ENCODE results near the gene SAMD14. TPM values are rescaled to one million over a fixed set of nuclear protein-coding genes. Genes with fewer than 3 reads are reported as not detected.

SAMD14 gene
- total and polyA plus RNA-seq, 10 of the 15 experiments (the other 5 are each of a cell fraction or from before 2014, with no cell fraction given): 0.06 to 1.7 (median 0.25) TPM; not detected in 3

DNA sequence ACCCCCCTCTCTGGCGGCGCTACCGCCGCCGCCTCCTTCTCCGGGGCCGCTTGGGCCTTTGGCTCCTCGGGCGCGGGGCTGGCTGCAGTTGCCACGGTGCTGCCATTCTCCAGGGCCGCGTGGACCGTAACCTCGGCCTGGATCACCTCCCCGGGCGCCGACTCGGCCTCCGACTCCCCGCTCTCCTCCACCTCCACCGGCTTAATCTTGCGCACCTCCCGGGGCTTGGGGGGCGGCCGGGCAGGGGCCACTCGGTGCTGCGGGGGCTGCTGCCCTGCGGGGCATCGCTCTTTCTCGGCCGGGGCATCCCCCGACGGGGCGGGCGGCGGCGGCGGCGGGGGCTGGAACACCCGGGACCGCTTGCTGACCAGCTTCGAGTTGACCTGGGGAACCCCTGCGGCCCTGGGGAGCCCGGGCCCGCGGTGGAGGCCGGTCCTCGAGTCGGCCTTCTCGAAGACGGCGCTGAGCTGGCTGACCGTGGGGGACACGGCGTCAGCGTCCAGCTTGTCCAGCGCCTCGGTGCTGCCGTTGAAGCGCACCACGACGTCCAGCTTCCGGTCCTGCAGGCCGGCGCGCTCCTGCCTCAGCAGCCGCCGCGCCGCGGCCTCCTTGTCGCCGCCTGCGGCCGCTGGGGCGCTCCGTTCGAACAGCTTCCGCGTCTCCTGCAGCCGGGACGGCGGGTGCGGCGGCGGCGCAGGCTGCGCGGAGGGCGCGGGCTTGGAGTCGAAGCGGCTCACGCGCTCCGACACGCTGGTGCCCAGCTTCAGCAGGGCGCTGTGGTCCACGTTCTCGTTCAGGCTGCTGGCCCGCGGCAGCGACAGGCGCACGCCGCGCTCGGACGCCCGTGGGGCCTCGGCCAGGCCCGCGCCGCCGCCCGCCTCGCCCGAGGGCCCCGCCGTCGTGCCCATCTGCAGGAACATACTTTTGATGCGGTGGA lies 19.7 kb upstream of the SAMD14 start:
- SMC1A ChIA-PET (ENCODE audit: uncharacterized antibody, unreplicated experiment): interaction anchor here (1.0 to 3.6 kb wide), 4 partner anchors 12 to 55 kb away, joined by 3 to 31 read pairs (median 4); no protein-coding TSS in a partner anchor
- CTCF ChIA-PET: interaction anchor here (1.2 to 9.3 kb wide), 3 partner anchors 12 to 55 kb away, joined by 4 to 99 read pairs (median 15); no protein-coding TSS in a partner anchor
- Histone ChIP-seq H3K4me3 (peak overlapping the region; percentile 95), H3K9me3 (replicated peaks; ENCODE audit: control insufficient read depth, insufficient read depth, low read length) (no peaks in the 10 kb centered on the region), H3K36me3 (ENCODE audit: control insufficient read depth in 2 of 2, insufficient read depth in 2 of 2, low read length in 1 of 2) (peaks cover 4 to 12% of the 10 kb centered on the region in 2 experiments), H3K4me1 (ENCODE audit: control insufficient read depth, insufficient read depth, low read length) (peaks cover 49% of the 10 kb centered on the region), H3K4me2 (ENCODE audit: control insufficient read depth, insufficient read depth) (peak overlapping the region; percentile 44), H3K27ac (ENCODE audit: control insufficient read depth, insufficient read depth) (peak overlapping the region; percentile 89), H4K20me1 (ENCODE audit: control insufficient read depth, insufficient read depth) (no peaks in the 10 kb centered on the region; the same call in none of the 2 replicates), H3K9ac (ENCODE audit: control insufficient read depth, insufficient read depth, low read length) (peak overlapping the region; percentile 88), H3K79me2 (ENCODE audit: control insufficient read depth, insufficient read depth, low read length) (peaks cover 70% of the 10 kb centered on the region), H3K27me3 (replicated peaks in 1 of 2; ENCODE audit: control insufficient read depth in 2 of 2, insufficient read depth in 2 of 2, low read length in 1 of 2) (no peaks in the 10 kb centered on the region), H2AFZ (ENCODE audit: control insufficient read depth, low read depth, low read length) (no peak overlapping the region)
- BruUV-seq (replicated peaks): TSS peak; percentile 57
- 2% methylated on average over 97 of the region's 123 CpGs for WGBS (ENCODE audit: insufficient coverage, insufficient replicate concordance, low lambda C conversion rate, missing lambda C conversion rate)
- DNase-seq (ENCODE audit: low read depth, low spot score) (no peak), FAIRE-seq (no peak), ATAC-seq (0 out of 3 replicates have a peak, but pooled peaks have one; percentile 1)
- intact Hi-C loops (cut with micrococcal nuclease; ENCODE audit: unreplicated experiment) (loop anchor here (5.0 kb wide), 1 partner anchor 52 kb away; the partner anchor contains the start of gene PDK2), in situ Hi-C loops (cut with MboI) (no loop called here)
- RAD21 ChIA-PET (ENCODE audit: unreplicated experiment): interaction anchor here (0.7 to 2.9 kb wide), 5 partner anchors 12 to 19 kb away, joined by 4 to 19 read pairs (median 6); partner anchors contain the start of gene SAMD14
- POLR2A ChIA-PET: interaction anchor here (1.4 to 2.7 kb wide), 5 partner anchors 9 to 159 kb away, joined by 3 to 18 read pairs (median 5); no protein-coding TSS in a partner anchor
- no peak for TF ChIP-seq KLF5 (IDR thresholded peaks at IDR 0.05; ENCODE audit: partially characterized antibody)
- TF ChIP-seq NR2C1 (IDR thresholded peaks at IDR 0.05): no peak
- 0 out of 2 replicates have a peak, but pooled peaks have one; percentile 21 for TF ChIP-seq BCL11A (IDR thresholded peaks at IDR 0.05; ENCODE audit: low read depth, low read length)
- peak; percentile 84; the same call in 1 of the 2 replicates for TF ChIP-seq GATAD2B (conservative IDR thresholded peaks at IDR 0.05; ENCODE audit: low read depth)
- TF ChIP-seq FOS (IDR thresholded peaks at IDR 0.05; ENCODE audit: borderline replicate concordance, extremely low read depth, insufficient read length): no peak
- no peak; the same call in 1 of the 2 replicates for TF ChIP-seq SIN3A (IDR thresholded peaks at IDR 0.05; ENCODE audit: low read depth, low read length)
- TF ChIP-seq POLR2A (IDR thresholded peaks at IDR 0.05; ENCODE audit: low read depth, low read length): peak; percentile 57; the same call in 1 of the 2 replicates
- TF ChIP-seq YY1 (IDR thresholded peaks at IDR 0.05; ENCODE audit: low read depth, low read length): peak; percentile 50
- TF ChIP-seq, protein P1, sequence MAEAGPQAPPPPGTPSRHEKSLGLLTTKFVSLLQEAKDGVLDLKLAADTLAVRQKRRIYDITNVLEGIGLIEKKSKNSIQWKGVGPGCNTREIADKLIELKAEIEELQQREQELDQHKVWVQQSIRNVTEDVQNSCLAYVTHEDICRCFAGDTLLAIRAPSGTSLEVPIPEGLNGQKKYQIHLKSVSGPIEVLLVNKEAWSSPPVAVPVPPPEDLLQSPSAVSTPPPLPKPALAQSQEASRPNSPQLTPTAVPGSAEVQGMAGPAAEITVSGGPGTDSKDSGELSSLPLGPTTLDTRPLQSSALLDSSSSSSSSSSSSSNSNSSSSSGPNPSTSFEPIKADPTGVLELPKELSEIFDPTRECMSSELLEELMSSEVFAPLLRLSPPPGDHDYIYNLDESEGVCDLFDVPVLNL (IDR thresholded peaks at IDR 0.05; ENCODE audit: low read depth, low read length): peak; percentile 10; the same call in 1 of the 2 replicates
- TF ChIP-seq TCF3 (IDR thresholded peaks at IDR 0.05; ENCODE audit: borderline replicate concordance, insufficient read depth, low read depth, low read length): 0 out of 2 replicates have a peak, but pooled peaks have one; percentile 11
- no peak for TF ChIP-seq CUX1 (IDR thresholded peaks at IDR 0.05; ENCODE audit: insufficient replicate concordance, low read depth, low read length)
- peak; percentile 61 for TF ChIP-seq DPF2 (IDR thresholded peaks at IDR 0.05)
- peak; percentile 79; the same call in 1 of the 2 replicates for TF ChIP-seq SMARCA5 (IDR thresholded peaks at IDR 0.05)
- no peak for TF ChIP-seq SKIL (IDR thresholded peaks at IDR 0.05; ENCODE audit: low read depth, poor library complexity, severe bottlenecking)

Measured in GM12878 (cell line).